HUES6 (cell line): Measurements from ENCODE around the gene TBRG1.

Experiments
- H3K27ac ChIP-seq: 2 replicates; pipeline ENCODE4 v1.7.0; 2013; ENCODE audit warnings: low read depth, mild to moderate bottlenecking, low read length, inconsistent platforms
- H3K27me3 ChIP-seq: 2 replicates; pipeline ENCODE4 v1.6.1; 2013; ENCODE audit warnings: low read length; ENCODE audit not compliant: control insufficient read depth, insufficient read depth
- H3K36me3 ChIP-seq: 2 replicates; pipeline ENCODE4 v1.6.1; 2013; ENCODE audit warnings: low read length; ENCODE audit not compliant: control insufficient read depth, insufficient read depth
- H3K4me1 ChIP-seq: 2 replicates; pipeline ENCODE4 v1.6.1; 2013; ENCODE audit warnings: low read length; ENCODE audit not compliant: control insufficient read depth, insufficient read depth
- H3K4me3 ChIP-seq: 2 replicates; pipeline ENCODE4 v1.5.1; 2013; ENCODE audit warnings: low read depth, low read length
- H3K9ac ChIP-seq: one replicate; pipeline ENCODE4 v1.6.1; 2013; ENCODE audit warnings: mild to moderate bottlenecking, low read length
- H3K9me3 ChIP-seq: 2 replicates; pipeline ENCODE4 v1.6.1; 2013; ENCODE audit warnings: low read depth, low read length; ENCODE audit not compliant: control insufficient read depth, insufficient read depth

TBRG1 gene

GRCh38 chr11:124618863-124619262, 3.8 kb upstream of the TBRG1 start:
- H3K36me3 ChIP-seq = no peaks in the 10 kb centered on the region
- H3K9ac ChIP-seq = no peak overlapping the region
- H3K27me3 ChIP-seq = peaks cover 20% of the 10 kb centered on the region
- H3K4me1 ChIP-seq = peaks cover 3% of the 10 kb centered on the region
- H3K9me3 ChIP-seq = no peaks in the 10 kb centered on the region
- no peak overlapping the region for H3K27ac ChIP-seq
- H3K4me3 ChIP-seq = no peak overlapping the region

GRCh38 chr11:124623861-124624525, 1.3 kb downstream of the TBRG1 start:
- Histone ChIP-seq H3K27ac (no peak overlapping the region), H3K9ac (no peak overlapping the region), H3K36me3 (peaks cover 37% of the 10 kb centered on the region), H3K9me3 (no peaks in the 10 kb centered on the region), H3K27me3 (peaks cover 19% of the 10 kb centered on the region), H3K4me3 (peak overlapping the region; percentile 94), H3K4me1 (peaks cover 5% of the 10 kb centered on the region)

GRCh38 chr11:124625504-124626168, 3.0 kb downstream of the TBRG1 start:
- H3K4me3 ChIP-seq = no peak overlapping the region
- peaks cover 5% of the 10 kb centered on the region for H3K4me1 ChIP-seq
- peaks cover 52% of the 10 kb centered on the region for H3K36me3 ChIP-seq
- no peak overlapping the region for H3K27ac ChIP-seq
- H3K27me3 ChIP-seq = peaks cover 4% of the 10 kb centered on the region; the same call in 1 of the 2 replicates
- no peak overlapping the region for H3K9ac ChIP-seq
- H3K9me3 ChIP-seq = no peaks in the 10 kb centered on the region

- Histone ChIP-seq H3K9me3 (no peaks in the 10 kb centered on the region), H3K4me3 (no peak overlapping the region), H3K9ac (no peak overlapping the region), H3K4me1 (peaks cover 5% of the 10 kb centered on the region), H3K27ac (no peak overlapping the region), H3K36me3 (peaks cover 71% of the 10 kb centered on the region), H3K27me3 (no peaks in the 10 kb centered on the region)
Measured at GRCh38 chr11:124627546-124627945, 4.9 kb downstream of the TBRG1 start.

- Histone ChIP-seq H3K36me3 (peaks cover 83% of the 10 kb centered on the region), H3K4me3 (no peak overlapping the region), H3K9ac (no peak overlapping the region), H3K9me3 (no peaks in the 10 kb centered on the region), H3K27ac (no peak overlapping the region), H3K27me3 (no peaks in the 10 kb centered on the region), H3K4me1 (no peaks in the 10 kb centered on the region)
Measured at GRCh38 chr11:124629961-124630360, 7.3 kb downstream of the TBRG1 start.

GRCh38 chr11:124633355-124633754, 10.7 kb downstream of the TBRG1 start:
- Histone ChIP-seq H3K27me3 (no peaks in the 10 kb centered on the region), H3K27ac (no peak overlapping the region), H3K9ac (no peak overlapping the region), H3K4me1 (no peaks in the 10 kb centered on the region; the same call in 1 of the 2 replicates), H3K36me3 (peaks cover 85% of the 10 kb centered on the region), H3K9me3 (no peaks in the 10 kb centered on the region), H3K4me3 (no peak overlapping the region)

- Histone ChIP-seq H3K27me3 (no peaks in the 10 kb centered on the region), H3K9ac (no peak overlapping the region), H3K4me3 (no peak overlapping the region), H3K27ac (no peak overlapping the region), H3K36me3 (peaks cover 64% of the 10 kb centered on the region), H3K4me1 (no peaks in the 10 kb centered on the region; the same call in 1 of the 2 replicates), H3K9me3 (peaks cover 6% of the 10 kb centered on the region; the same call in 1 of the 2 replicates)
Measured at GRCh38 chr11:124635932-124636331, 13.3 kb downstream of the TBRG1 start.

- Histone ChIP-seq H3K4me1 (no peaks in the 10 kb centered on the region; the same call in 1 of the 2 replicates), H3K36me3 (peaks cover 39% of the 10 kb centered on the region), H3K27ac (no peak overlapping the region)
Measured at GRCh38 chr11:124638500-124638899, 15.8 kb downstream of the TBRG1 start.

GRCh38 chr11:124639186-124639585, 16.5 kb downstream of the TBRG1 start:
- peaks cover 9% of the 10 kb centered on the region; the same call in 1 of the 2 replicates for H3K9me3 ChIP-seq
- no peak overlapping the region for H3K4me3 ChIP-seq
- H3K4me1 ChIP-seq = peaks cover 3% of the 10 kb centered on the region; the same call in 1 of the 2 replicates
- H3K9ac ChIP-seq = no peak overlapping the region
- H3K36me3 ChIP-seq = peaks cover 35% of the 10 kb centered on the region
- H3K27ac ChIP-seq = no peak overlapping the region
- H3K27me3 ChIP-seq = no peaks in the 10 kb centered on the region

More at GRCh38 chr11:124638500-124638899, 15.8 kb downstream of the TBRG1 start:
- Histone ChIP-seq H3K9ac (no peak overlapping the region), H3K27me3 (no peaks in the 10 kb centered on the region), H3K4me3 (no peak overlapping the region), H3K9me3 (peaks cover 9% of the 10 kb centered on the region; the same call in 1 of the 2 replicates)

- Histone ChIP-seq H3K9me3 (peaks cover 9% of the 10 kb centered on the region; the same call in 1 of the 2 replicates), H3K36me3 (peaks cover 26% of the 10 kb centered on the region; the same call in 1 of the 2 replicates), H3K27me3 (no peaks in the 10 kb centered on the region), H3K4me1 (peaks cover 8% of the 10 kb centered on the region), H3K9ac (no peak overlapping the region), H3K4me3 (no peak overlapping the region), H3K27ac (no peak overlapping the region)
Measured at GRCh38 chr11:124640666-124641065, 18.0 kb downstream of the TBRG1 start.

GRCh38 chr11:124642628-124643027, 20.0 kb downstream of the TBRG1 start:
- peaks cover 8% of the 10 kb centered on the region for H3K4me1 ChIP-seq
- H3K9ac ChIP-seq = no peak overlapping the region
- no peaks in the 10 kb centered on the region for H3K27me3 ChIP-seq
- H3K36me3 ChIP-seq = peaks cover 8% of the 10 kb centered on the region; the same call in 1 of the 2 replicates
- no peak overlapping the region for H3K4me3 ChIP-seq
- no peak overlapping the region for H3K27ac ChIP-seq
- peaks cover 9% of the 10 kb centered on the region; the same call in 1 of the 2 replicates for H3K9me3 ChIP-seq
